ENCODE results near the gene MAP4K5. TPM values are rescaled to one million over a fixed set of nuclear protein-coding genes. Genes with fewer than 3 reads are reported as not detected.

Gene MAP4K5
- total and polyA plus RNA-seq, 7 donors, result 4.8 to 17.1 (median 14.6) TPM

DNA sequence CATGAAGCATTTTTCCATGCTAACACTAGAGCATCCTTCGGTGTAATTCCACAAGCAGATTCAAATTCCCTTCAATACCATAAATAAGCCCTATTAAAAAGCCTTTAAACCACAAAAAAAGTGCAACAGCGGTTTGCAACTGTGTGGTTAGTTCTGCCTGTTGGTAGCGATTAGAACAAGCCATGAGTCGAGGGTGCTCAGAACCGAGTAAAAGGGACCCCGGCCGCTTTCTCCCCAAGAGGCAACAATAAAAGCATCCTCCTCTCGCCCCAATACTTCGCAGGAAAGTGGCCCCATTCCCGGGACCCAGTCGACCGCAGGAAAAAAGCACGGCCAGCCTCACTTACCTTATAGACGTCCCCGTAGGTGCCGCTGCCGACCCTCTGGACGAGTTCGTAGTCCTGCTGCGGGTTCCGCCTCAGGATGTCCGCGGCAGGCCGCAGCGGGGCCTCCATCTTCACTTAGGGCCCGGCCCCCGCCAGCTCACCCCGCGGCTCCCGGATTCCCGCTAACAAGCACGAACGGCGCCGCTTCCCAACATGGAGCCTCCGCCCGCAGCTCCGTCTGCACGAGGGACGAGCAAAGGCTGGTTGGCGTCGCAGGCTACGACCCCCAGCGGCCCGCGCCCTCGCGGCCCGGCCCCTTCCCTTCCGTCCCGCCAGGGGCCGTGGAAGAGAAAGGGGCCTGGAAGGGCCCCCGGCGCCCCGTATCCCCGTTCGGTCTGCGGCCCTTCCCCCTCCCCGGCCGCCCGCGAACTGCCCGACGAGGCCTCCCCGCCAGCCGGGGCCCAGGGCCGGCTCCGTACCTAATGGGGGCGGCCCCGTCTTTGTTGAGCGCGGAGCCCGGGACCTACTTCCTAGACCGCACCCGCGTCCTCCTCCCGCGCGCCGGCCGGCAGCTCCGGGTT, 521 bp downstream of the MAP4K5 start:
- DNase-seq, result peak; percentile 49 to 74
- ATAC-seq, result peak; percentile 40 to 74 (median 70)
- Histone ChIP-seq H3K4me3 (peak overlapping the region; percentile 92), H3K27ac (peak overlapping the region; percentile 94), H3K36me3 (ENCODE audit: insufficient read depth in 1 of 2, low read depth in 1 of 2) (no peaks in the 10 kb centered on the region), H3K4me1 (peaks cover 21% of the 10 kb centered on the region), H3K9me3 (no peaks in the 10 kb centered on the region), H3K27me3 (ENCODE audit: insufficient read depth in 3 of 3, low read length in 2 of 3) (no peaks in the 10 kb centered on the region)
- WGBS, 3 donors, result 1% methylated on average over 49 to 82 of the region's 82 CpGs
- TF ChIP-seq, protein P1, sequence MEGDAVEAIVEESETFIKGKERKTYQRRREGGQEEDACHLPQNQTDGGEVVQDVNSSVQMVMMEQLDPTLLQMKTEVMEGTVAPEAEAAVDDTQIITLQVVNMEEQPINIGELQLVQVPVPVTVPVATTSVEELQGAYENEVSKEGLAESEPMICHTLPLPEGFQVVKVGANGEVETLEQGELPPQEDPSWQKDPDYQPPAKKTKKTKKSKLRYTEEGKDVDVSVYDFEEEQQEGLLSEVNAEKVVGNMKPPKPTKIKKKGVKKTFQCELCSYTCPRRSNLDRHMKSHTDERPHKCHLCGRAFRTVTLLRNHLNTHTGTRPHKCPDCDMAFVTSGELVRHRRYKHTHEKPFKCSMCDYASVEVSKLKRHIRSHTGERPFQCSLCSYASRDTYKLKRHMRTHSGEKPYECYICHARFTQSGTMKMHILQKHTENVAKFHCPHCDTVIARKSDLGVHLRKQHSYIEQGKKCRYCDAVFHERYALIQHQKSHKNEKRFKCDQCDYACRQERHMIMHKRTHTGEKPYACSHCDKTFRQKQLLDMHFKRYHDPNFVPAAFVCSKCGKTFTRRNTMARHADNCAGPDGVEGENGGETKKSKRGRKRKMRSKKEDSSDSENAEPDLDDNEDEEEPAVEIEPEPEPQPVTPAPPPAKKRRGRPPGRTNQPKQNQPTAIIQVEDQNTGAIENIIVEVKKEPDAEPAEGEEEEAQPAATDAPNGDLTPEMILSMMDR (IDR thresholded peaks at IDR 0.05), result no peak
- intact Hi-C loops (cut with DNase I), result loop anchor here (1.0 to 5.0 kb wide), 4 partner anchors 190 to 670 kb away; partner anchors contain the start of genes DMAC2L (in 1 of the 2) and L2HGDH (in 1 of the 2)

DNA sequence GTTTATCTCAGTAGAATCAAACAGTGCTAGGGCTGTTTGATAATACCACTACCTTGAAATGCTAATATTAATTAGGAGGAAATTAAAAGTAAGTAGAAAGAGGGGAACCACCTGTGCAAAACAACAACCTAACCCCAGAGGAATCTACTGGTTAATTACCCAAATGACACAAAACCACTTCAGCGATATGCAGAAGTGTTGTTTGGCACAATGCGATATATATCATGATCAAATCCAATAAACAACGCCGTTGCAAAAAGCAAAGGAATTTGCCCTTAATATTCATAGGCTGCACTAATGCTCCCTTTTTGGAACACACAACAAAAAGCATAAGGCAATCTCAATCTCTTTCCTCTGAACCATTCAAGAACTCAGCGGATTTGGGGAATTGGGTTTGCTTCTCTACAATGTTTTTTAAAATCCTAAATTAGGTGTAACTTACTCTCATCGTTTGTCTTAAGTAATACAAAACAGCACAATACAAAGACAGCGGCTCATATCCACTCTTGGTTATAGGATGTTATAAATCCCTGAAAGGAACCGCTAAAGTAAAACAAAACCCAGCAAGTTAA, 1.5 kb downstream of the MAP4K5 start:
- Histone ChIP-seq H3K4me1 (peaks cover 26% of the 10 kb centered on the region), H3K27ac (no peak overlapping the region), H3K27me3 (ENCODE audit: insufficient read depth in 3 of 3, low read length in 2 of 3) (no peaks in the 10 kb centered on the region), H3K4me3 (peak overlapping the region; percentile 92), H3K36me3 (ENCODE audit: insufficient read depth in 1 of 2, low read depth in 1 of 2) (no peaks in the 10 kb centered on the region), H3K9me3 (no peaks in the 10 kb centered on the region)
- TF ChIP-seq, protein P1 (IDR thresholded peaks at IDR 0.05), result no peak
- WGBS, 3 donors, result 34 to 39% (median 38%) methylated on average over 8 of the region's 8 CpGs
- intact Hi-C loops (cut with DNase I), result loop anchor here (5.0 kb wide), 3 partner anchors 189 to 669 kb away; partner anchors contain the start of genes DMAC2L (in 1 of the 2) and L2HGDH (in 1 of the 2)
- ATAC-seq (no peak), DNase-seq (no peak)

DNA sequence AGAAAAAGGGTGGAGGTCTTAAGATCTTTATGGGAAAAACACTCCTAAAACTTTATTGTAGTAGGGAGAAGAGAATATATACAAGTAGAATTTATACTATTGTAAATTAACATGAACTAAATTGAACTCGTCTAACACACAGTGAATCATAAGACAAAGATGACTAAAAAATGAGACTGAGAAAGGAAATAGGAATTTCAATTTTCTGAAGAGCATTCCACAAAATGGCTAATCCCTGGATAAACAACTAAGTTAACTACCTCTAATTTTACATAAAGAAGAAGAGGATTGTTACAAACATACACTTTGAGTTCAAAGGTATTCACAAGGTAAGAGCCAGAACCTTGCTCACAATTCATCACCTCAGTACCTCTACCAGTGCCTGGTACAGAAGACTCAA, 2.0 kb downstream of the MAP4K5 start:
- ATAC-seq (no peak), DNase-seq (no peak)
- Histone ChIP-seq H3K36me3 (ENCODE audit: insufficient read depth in 1 of 2, low read depth in 1 of 2) (no peaks in the 10 kb centered on the region), H3K27ac (no peak overlapping the region), H3K27me3 (ENCODE audit: insufficient read depth in 3 of 3, low read length in 2 of 3) (no peaks in the 10 kb centered on the region), H3K4me3 (peak overlapping the region; percentile 92), H3K9me3 (no peaks in the 10 kb centered on the region), H3K4me1 (peaks cover 29% of the 10 kb centered on the region)
- WGBS, 3 donors, result 44 to 54% (median 48%) methylated on average over 1 of the region's 1 CpG
- TF ChIP-seq, protein P1 (IDR thresholded peaks at IDR 0.05), result no peak
- intact Hi-C loops (cut with DNase I), result loop anchor here (5.0 kb wide), 3 partner anchors 188 to 668 kb away; partner anchors contain the start of genes DMAC2L (in 1 of the 2) and L2HGDH (in 1 of the 2)

DNA sequence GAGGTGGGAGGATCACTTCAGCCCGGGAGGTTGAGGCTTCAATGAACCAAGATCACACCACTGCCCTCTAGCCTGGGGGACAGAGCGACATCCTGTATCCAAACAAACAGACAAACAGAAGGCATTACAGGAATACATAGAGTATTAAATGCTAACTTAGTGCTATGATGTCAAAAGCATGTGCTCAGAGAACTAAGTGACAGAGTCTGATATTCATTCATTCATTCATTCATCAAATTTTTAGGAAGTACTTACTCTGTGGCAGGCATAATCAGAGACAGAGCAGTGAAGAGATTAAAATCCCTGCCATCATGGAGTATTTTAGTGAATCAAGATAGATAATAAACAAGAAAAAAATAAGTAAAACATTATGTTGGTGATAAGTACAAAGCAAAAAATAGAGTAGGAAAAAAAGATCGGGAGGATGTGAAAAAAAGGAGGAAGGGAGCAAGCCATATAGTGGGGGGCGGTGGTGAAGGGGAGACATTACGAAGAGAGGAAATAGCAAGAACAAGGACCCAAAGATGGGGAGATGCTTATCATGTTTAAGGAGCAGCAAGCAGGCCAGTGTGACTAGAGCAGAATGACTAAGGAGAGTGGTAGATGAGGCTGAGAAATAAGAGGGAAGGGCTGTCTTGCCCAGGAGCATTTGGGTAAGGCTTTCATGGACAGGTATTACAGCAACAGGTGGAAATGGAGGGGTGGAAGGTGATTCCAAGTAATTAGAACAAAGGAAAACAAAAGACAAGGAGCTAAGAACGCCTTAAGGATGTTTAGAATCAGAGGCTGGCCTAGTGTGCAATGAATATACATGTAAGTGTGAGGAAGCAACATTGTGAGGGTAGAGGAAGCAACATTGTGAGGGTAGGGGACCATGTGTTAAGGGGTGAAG, 2.8 kb downstream of the MAP4K5 start:
- peak overlapping the region; percentile 92 for H3K4me3 ChIP-seq
- no peaks in the 10 kb centered on the region for H3K27me3 ChIP-seq (ENCODE audit: insufficient read depth in 3 of 3, low read length in 2 of 3)
- H3K4me1 ChIP-seq, result peaks cover 30% of the 10 kb centered on the region
- intact Hi-C loops (cut with DNase I), result loop anchor here (5.0 kb wide), 3 partner anchors 187 to 667 kb away; partner anchors contain the start of genes DMAC2L (in 1 of the 2) and L2HGDH (in 1 of the 2)
- TF ChIP-seq, protein P1 (IDR thresholded peaks at IDR 0.05), result no peak
- no peaks in the 10 kb centered on the region for H3K36me3 ChIP-seq (ENCODE audit: insufficient read depth in 1 of 2, low read depth in 1 of 2)
- H3K27ac ChIP-seq, result no peak overlapping the region
- H3K9me3 ChIP-seq, result no peaks in the 10 kb centered on the region
- ATAC-seq (no peak), DNase-seq (no peak)
- WGBS, 3 donors, result 73 to 77% (median 76%) methylated on average over 6 of the region's 6 CpGs

All from psoas muscle (tissue), 8 donors.